Measurements from ENCODE around the gene SCP2.

DNA sequence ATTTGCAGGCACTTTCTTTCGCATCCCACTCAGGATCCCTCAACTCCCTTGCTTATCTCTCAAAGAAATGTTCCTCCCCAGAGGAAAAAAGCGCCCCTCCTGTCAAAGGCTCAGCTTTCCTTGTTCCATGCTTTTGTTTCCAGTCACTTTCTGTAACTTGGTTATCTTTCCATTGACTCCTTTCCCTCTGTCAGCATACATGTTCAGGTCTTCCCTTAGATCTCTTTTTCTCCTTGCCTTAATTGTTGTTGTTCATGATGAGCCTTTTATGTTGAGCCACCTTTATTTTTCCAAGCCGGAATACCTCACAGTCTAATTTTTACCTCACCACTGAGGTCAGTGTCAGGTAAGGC, 88.4 kb downstream of the SCP2 start:
- no peak for TF ChIP-seq SMC3 (IDR thresholded peaks at IDR 0.05; ENCODE audit: low read depth, low read length)
- TF ChIP-seq, protein P1, sequence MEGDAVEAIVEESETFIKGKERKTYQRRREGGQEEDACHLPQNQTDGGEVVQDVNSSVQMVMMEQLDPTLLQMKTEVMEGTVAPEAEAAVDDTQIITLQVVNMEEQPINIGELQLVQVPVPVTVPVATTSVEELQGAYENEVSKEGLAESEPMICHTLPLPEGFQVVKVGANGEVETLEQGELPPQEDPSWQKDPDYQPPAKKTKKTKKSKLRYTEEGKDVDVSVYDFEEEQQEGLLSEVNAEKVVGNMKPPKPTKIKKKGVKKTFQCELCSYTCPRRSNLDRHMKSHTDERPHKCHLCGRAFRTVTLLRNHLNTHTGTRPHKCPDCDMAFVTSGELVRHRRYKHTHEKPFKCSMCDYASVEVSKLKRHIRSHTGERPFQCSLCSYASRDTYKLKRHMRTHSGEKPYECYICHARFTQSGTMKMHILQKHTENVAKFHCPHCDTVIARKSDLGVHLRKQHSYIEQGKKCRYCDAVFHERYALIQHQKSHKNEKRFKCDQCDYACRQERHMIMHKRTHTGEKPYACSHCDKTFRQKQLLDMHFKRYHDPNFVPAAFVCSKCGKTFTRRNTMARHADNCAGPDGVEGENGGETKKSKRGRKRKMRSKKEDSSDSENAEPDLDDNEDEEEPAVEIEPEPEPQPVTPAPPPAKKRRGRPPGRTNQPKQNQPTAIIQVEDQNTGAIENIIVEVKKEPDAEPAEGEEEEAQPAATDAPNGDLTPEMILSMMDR (conservative IDR thresholded peaks at IDR 0.05; ENCODE audit: low read depth, low read length) = no peak
- no peak for TF ChIP-seq POLR2A (IDR thresholded peaks at IDR 0.05; ENCODE audit: low read depth, low read length)
